ENCODE results near the gene PHC2.
"Not testable (repeated sequence)": the region's sequence is repeated elsewhere in the genome, so short reads cannot be mapped to it uniquely, and the experiment has no call there.

The PHC2 gene

DNA sequence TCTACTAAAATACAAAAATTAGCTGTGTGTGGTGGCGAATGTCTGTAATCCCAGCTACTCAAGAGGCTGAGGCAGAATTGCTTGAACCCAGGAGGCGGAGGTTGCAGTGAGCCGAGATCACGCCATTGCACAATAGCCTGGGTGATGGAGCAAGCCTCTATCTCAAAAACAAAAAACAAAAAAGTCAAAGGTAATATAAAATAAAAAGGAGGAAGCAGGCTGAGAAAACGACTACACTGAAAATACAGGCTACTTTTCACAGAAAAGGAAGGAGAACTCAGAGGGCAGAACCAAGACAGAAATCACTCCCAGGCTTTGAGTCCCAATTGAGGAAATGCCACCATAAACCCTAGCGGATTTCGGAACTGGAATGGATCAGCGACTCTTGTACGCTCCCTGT is 104.1 kb downstream of the PHC2 start:
- DNase-seq: no peak

GRCh38 chr1:33324677-33325575 is 106.0 kb downstream of the PHC2 start:
- DNase-seq: no peak

- no peak for DNase-seq
Observed at GRCh38 chr1:33323663-33324477, 107.0 kb downstream of the PHC2 start.

DNA sequence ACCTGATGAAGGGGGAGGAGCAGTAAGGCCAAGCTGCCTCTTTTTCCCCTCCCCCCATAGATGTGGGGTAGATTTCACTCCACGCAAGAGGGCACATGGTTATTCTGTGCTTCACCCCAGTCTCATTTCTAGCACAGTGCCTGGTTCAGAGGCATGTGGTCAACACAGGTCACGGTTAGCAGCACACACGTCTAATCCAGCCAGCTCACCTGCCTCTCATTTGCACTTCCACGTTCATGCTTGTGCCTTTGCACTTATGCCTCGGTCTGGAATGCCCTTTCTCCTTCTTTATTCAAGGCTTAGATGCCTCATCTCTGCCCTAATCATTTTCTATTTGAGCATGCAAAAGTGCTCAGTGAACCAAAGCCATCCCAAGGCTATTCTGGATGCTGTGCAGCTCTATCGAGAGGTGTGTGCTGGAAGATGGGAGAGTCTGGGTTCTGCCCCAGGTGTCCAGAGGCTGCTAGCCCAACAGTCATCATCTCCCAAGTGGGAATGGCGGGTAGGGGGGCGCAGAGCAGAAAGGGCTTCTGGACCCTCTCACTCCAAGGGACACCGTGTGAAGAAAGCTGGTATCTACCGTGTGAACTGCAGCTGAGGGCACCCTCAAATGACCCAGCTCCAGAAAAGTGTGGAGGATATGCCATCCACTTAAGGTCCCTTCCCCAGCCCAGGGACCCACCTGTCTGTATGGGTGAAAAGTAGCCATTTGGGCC is 107.9 kb downstream of the PHC2 start:
- DNase-seq: no peak

DNA sequence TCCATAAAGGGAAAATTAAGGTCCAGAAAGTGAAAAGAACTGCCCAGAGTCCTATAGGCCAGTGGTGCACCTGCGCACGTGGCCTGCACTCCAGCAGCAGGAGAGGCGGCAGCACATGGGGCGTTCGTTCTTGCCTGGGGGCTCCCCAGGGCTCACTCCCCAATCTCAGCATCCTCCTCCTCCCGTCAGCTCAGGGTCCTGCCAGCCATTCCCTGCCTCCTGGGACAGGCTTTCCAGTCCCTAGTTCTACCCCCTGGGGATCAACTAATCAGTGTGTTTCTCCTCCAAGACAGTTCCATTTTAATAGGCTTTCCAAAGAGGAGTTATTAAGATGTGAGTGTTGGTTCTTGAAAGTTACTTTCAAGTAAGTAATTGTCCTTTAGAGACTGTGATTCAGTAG is 108.8 kb downstream of the PHC2 start:
- no peak for DNase-seq

DNA sequence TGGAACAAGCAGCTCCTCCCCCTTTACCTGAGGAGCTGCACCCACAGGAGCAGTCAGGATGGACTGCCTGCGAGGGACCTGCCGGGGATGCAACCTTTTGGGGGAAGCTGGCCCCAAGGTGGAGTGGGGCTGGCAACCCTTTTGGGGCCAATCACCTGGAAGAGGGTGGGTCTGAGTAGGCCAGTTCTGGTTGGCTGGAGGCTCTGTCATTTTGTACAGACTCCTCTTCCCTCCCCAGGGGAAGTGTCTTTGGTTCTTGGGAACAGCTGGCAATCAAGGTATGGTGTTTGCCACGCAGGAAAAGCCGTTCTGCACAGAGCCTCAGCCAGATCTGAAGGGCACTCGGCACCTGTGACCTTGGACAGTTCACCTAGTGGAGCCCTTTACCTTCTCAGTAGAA is 109.7 kb downstream of the PHC2 start:
- DNase-seq: peak; percentile 67

DNA sequence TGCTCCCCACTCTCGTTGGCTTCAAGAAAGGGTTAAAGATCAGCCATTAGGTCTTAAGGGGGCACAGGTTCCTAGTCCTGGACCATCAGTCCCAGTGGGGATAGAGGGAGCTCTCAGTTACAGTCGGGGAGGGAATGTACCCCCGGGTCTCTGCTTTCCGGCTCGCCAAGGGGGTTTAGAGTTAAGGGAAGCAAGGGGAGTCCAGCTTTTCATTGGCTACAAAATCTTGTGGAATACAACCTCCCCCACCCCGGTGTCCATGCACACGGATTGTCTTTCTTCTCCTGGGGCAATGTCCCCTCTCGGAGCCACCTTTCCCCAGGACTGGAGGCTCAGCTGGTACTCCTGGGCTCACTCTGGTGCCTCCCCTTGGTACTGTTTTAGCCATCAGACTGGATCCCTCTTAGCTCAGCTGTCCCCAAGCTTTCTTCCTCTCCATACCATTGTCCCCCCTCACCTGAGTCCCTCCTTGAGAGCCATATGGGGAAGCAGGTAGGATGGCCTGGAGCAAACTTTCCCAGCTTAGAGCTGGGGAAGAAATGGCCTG is 110.2 kb downstream of the PHC2 start, which contains the start of gene A3GALT2:
A3GALT2 (minus strand) TSS at position 480 of the 547 bp plus-strand sequence; CDS start at position 480, 0 bp downstream.
- DNase-seq: no peak

DNA sequence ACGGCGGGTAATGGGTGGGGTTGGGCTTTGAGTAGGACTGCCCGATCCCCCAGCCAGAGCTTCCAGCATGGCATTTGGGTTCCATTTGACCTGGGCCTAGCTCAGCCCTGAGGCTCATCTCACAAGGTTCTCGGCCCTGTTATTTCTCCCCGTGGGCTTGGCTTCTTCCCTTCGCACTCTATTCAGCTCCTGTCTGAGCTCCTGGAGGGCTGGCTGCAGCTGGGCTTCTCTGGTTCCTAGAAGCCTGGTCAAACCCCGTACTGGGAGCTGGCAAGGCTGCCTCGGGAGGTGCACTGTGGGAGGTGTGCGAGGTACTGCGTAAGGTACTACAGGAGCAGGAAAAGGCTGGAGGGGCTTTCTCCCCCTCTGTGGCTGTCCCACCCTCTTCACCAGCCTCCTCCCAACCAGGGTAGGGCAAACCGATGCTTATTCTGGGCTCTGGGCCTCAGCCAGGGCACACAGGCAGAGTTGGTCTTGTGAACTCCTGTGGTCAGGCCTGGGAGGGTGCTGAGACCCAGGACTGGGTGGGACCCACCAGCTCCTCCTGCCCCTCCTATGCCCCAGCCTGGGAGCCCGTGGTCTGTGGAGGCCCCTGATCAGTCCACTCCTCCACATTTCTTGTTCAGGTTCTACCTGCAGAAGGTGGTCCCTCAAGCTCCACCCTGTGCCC is 110.8 kb downstream of the PHC2 start:
- no peak for DNase-seq

DNA sequence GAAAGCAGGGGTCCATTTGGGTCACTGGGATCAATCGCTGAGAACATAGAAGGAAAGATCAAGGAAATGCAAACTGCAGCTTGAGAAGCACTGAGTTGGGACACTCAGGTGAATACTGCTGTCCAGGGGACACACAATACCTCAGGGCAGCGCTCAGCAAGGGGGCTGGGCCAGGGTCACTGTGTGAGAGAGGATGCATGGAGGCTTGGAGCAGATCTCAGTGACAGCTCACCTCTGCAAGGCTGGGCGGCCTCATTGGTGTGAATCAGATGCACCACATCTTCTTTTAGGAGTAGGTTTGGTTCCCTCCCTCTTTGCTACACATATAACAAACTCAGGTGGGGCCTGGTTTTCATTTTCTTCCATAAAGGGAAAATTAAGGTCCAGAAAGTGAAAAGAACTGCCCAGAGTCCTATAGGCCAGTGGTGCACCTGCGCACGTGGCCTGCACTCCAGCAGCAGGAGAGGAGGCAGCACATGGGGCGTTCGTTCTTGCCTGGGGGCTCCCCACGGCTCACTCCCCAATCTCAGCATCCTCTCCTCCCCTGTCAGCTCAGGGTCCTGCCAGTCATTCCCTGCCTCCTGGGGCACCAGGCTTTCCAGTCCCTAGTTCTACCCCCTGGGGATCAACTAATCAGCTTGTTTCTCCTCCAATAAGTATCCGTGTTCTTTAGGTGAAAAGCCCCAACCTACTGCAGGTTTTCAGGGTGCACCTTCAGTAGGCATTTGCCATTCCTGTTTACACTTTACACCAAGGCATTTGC is 111.5 kb downstream of the PHC2 start:
- DNase-seq: no peak

DNA sequence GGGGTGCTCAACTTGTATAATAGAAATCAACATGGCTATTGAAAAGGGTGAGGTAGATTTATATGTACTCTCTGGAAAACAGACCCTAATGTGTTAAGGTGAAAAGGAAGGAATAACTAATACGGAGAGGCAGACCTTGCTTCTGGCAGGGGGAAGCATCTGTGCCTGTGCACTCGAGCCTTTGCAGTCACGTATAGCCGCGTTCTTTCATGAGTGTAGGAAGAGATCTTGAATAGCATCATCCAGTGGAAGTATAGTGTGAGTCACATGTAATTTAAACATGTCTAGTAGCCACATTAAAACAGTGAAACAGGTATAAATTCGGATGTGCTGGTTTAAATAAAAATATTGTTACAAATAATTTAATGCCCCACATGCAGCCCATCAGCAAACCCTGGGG is 112.9 kb downstream of the PHC2 start:
- no peak for DNase-seq

DNA sequence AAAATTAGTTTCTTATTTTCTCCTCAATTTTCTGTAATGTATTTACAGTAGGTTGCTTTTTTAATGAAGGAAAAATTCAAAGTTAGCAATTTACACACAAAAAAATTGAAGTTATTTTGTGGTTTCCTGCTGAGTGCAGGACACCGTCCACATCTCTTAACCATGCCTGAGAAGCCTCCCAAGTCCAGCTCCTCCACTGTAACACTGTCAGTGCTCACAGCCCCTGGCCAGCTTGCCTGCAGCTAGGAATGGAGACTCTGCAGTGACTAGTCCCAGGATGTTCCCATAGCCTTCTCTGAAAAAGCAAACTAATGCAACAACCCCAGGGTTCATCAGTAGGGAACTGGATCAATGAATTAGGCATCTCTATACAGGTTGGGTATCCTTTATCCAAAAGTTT is 113.5 kb downstream of the PHC2 start:
- no peak for DNase-seq

- no peak for DNase-seq
Observed at GRCh38 chr1:33316601-33317000, 114.3 kb downstream of the PHC2 start.

DNA sequence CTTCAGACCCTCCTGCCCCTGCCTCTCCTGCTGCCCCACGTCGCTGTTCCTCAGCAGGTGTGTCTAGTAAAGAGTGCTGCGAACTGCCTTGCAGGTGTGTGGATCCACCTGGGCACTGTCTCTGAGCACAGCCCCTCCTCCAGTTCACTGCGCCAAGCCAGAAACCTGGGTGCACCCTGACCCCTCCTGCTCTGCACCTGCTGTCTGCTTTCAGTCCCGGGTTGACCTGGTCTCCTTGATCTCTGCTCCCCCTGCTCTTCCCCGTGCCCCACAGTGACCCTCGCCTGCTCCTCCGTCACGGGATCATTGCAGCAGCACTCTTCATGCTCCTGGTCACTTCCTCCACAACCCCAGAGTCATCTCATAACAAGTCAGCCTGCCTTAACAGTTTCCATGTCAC is 116.5 kb downstream of the PHC2 start:
- no peak for DNase-seq

DNA sequence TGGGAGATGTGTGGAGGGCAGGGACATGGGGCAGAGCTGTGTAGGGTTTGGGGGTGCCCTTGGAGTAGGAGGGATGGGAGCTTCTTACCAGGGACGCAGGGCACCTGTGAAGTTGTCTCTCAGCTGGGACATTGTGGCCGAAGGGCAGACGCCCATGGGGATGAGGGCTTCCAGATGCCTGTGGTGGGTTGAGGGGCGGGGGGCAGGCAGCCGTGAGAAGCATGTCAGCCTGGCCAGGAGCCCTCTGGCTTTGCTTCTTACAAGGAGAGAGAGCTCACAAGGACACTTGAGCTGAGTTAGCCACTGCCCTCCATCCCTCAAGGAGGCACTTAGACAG is 118.5 kb downstream of the PHC2 start:
- DNase-seq: no peak

DNA sequence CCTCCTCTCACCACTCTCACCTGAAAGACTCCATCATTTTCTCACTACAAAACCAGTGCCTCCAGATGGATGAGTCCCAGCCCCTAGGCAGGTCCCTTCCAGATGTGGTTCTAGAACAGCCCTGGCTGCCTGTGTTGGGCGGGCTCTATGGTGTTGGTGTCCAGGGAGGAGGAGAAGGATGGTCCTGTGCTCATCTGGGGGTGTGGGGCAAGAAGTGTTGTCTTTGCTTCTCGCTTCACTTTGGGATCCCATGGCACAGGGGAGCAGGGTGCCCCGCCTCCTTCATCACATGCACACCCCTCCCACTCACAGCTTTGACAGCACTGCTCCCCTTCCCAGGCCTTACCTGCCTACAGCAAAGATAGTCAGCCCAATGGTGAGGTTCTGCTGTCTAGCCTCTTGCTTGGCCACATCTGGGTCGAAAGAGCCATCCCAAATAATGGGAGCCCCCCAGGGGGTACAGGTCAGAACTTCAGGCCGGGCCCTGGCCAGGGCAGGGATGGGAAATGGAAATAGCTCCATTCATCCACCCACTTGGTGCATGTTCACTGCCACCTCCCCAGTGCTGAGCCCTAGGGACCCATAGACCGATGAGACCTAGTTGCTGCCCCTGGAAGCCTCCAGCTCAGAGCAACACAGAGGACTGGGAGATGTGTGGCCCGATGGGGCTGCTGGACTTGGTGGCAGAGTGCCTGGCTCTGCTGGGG is 119.0 kb downstream of the PHC2 start:
- no peak for DNase-seq

- DNase-seq: no peak
Observed at GRCh38 chr1:33310702-33311101, 120.2 kb downstream of the PHC2 start.

GRCh38 chr1:33309351-33309750 is 121.5 kb downstream of the PHC2 start:
- DNase-seq: not testable (repeated sequence)

DNA sequence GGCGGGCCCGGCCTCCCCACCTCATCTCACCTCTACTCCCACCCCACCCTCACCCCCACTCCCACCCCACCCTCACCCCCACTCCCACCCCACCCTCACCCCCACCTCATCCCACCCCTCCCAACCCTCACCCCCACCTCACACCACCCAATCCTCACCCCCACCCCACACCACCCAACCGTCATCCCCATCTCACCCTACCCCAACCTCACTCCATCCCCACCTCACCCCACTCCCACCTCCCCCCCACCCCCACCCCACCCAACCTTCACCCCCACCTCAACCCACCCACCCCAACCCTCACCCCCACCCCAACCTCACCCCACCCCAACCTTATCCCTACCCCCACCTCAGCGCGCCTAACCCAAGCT is 123.4 kb downstream of the PHC2 start:
- no peak for DNase-seq

- DNase-seq: no peak
Observed at GRCh38 chr1:33306653-33307493, 124.0 kb downstream of the PHC2 start.

Data from NCI-H2171 treated with DMSO at 0.1 percent for 48 hours (cell line).